SJSA1 (cell line): ENCODE results near the gene GJA3. TPM values are rescaled to one million over a fixed set of nuclear protein-coding genes. Genes with fewer than 3 reads are reported as not detected.

ENCODE experiments used
- DNase-seq, 2 experiments: peaks; one replicate each; pipeline ENCODE4 v3.0.0-alpha.2; 2015 to 2020; ENCODE audit warnings: low spot score in 2 of 2, low read depth in 1 of 2
- H3K27ac ChIP-seq: fragments of 250-450 bp; sonication (Bioruptor Pico); 2 replicates; pipeline ENCODE4 v1.5.1; 2020; ENCODE audit warnings: mild to moderate bottlenecking, moderate library complexity
- H3K27me3 ChIP-seq: fragments of 250-450 bp; sonication (Bioruptor Pico); replicated peaks from 2 replicates; pipeline ENCODE4 v1.5.1; 2020; ENCODE audit warnings: mild to moderate bottlenecking, moderate library complexity
- H3K36me3 ChIP-seq: fragments of 250-450 bp; sonication (Bioruptor Pico); 2 replicates; pipeline ENCODE4 v1.5.1; 2020; ENCODE audit warnings: mild to moderate bottlenecking
- H3K4me1 ChIP-seq: fragments of 250-450 bp; sonication (Bioruptor Pico); replicated peaks from 2 replicates; pipeline ENCODE4 v1.6.1; 2021; ENCODE audit warnings: mild to moderate bottlenecking
- H3K4me3 ChIP-seq: fragments of 250-450 bp; sonication (Bioruptor Pico); 2 replicates; pipeline ENCODE4 v1.5.1; 2020; ENCODE audit warnings: mild to moderate bottlenecking
- H3K9me3 ChIP-seq: fragments of 250-450 bp; sonication (Bioruptor Pico); replicated peaks from 2 replicates; pipeline ENCODE4 v1.5.1; 2020; ENCODE audit warnings: mild to moderate bottlenecking
- total RNA-seq: library from RNA; depleted of rRNA; stranded (reverse); fragments of >200 nt; shearing (Covaris generic); gene quantifications from 2 replicates; pipeline ENCODE4 v1.2.3, GENCODE V29; 2014

Gene GJA3
- total RNA-seq, 1 experiment from 2014 or later: not detected

- Histone ChIP-seq H3K9me3 (no peaks in the 10 kb centered on the region), H3K27ac (no peak overlapping the region), H3K4me3 (no peak overlapping the region), H3K27me3 (no peaks in the 10 kb centered on the region), H3K4me1 (no peaks in the 10 kb centered on the region), H3K36me3 (no peaks in the 10 kb centered on the region)
- DNase-seq: no peak
These were observed 10.3 kb downstream of the GJA3 start for GRCh38 chr13:20150561-20150960.

DNA sequence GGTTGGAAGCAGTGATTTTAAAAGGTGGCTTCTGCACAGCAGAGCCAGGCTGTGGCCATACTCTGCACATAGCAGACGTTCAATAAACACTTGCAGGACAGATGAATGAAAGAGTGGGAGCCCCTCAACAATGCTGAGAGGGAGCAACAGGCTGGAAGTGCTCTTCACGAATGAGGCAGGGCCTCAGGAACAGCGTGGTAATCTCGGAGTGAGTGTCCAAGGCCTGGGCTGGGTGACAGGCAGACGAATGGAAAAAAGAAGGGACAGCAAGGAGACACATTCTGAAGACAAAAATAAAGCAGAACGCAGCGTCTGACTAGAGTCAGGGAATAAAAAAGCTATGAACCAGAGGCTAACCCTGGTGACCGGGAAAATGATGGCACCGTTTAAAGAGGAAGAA, 11.1 kb downstream of the GJA3 start:
- Histone ChIP-seq H3K27me3 (no peaks in the 10 kb centered on the region), H3K4me1 (no peaks in the 10 kb centered on the region), H3K4me3 (no peak overlapping the region), H3K9me3 (no peaks in the 10 kb centered on the region), H3K36me3 (no peaks in the 10 kb centered on the region), H3K27ac (no peak overlapping the region)
- DNase-seq: no peak

DNA sequence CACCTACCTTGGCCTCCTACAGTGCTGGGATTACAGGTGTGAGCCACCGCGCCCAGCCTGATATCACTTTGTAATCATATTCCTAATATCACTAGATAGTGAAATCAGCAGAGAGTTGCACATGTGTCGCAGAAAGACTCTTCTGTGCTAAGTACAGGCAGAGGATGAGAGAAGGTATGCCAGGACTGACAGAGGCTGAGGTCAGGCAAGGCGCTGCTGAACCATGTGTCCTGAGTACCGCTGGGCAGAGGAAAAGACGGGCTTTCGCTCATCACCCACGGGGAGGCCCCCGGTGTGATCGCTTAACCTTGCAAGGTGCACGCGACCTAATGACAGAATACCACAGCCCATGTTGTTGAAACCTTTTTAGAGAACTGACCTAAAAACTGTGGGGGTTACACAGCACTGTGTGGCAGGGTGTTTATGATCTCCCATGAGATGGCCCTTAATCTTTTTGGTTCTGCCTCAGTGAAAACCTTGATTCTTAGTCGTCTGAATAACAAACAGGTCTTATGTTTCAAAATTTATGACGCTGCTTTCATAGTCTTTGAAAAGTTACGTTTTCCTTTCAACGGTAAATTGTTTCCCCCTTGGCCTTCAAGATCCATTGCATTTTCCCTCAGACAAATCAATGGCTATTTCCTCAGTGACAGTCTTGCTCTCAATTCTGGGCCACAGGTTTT, 12.2 kb downstream of the GJA3 start:
- Histone ChIP-seq H3K36me3 (no peaks in the 10 kb centered on the region), H3K27ac (no peak overlapping the region), H3K27me3 (no peaks in the 10 kb centered on the region), H3K4me3 (no peak overlapping the region), H3K9me3 (no peaks in the 10 kb centered on the region), H3K4me1 (no peaks in the 10 kb centered on the region)
- no peak for DNase-seq

- no peaks in the 10 kb centered on the region for H3K36me3 ChIP-seq
These were observed 14.5 kb downstream of the GJA3 start for GRCh38 chr13:20146381-20146780.

GRCh38 chr13:20145521-20145920, 15.3 kb downstream of the GJA3 start:
- DNase-seq: no peak
- Histone ChIP-seq H3K27me3 (no peaks in the 10 kb centered on the region), H3K4me3 (no peak overlapping the region), H3K27ac (no peak overlapping the region), H3K36me3 (no peaks in the 10 kb centered on the region), H3K9me3 (no peaks in the 10 kb centered on the region), H3K4me1 (no peaks in the 10 kb centered on the region)

More at GRCh38 chr13:20146381-20146780, 14.5 kb downstream of the GJA3 start:
- no peaks in the 10 kb centered on the region for H3K27me3 ChIP-seq
- H3K9me3 ChIP-seq: no peaks in the 10 kb centered on the region
- H3K4me3 ChIP-seq: no peak overlapping the region
- no peaks in the 10 kb centered on the region for H3K4me1 ChIP-seq
- no peak overlapping the region for H3K27ac ChIP-seq
- no peak for DNase-seq

GRCh38 chr13:20144141-20144850, 16.6 kb downstream of the GJA3 start:
- 0 out of 2 replicates have a peak, but pooled peaks cover 2% of the 10 kb centered on the region for H3K27me3 ChIP-seq

GRCh38 chr13:20142927-20143480, 17.8 kb downstream of the GJA3 start:
- Histone ChIP-seq H3K27me3 (0 out of 2 replicates have a peak, but pooled peaks cover 7% of the 10 kb centered on the region), H3K36me3 (no peaks in the 10 kb centered on the region), H3K9me3 (no peaks in the 10 kb centered on the region), H3K27ac (no peak overlapping the region), H3K4me3 (no peak overlapping the region), H3K4me1 (no peaks in the 10 kb centered on the region)
- DNase-seq: no peak

More at GRCh38 chr13:20144141-20144850, 16.6 kb downstream of the GJA3 start:
- Histone ChIP-seq H3K4me3 (no peak overlapping the region), H3K27ac (no peak overlapping the region), H3K36me3 (no peaks in the 10 kb centered on the region), H3K4me1 (no peaks in the 10 kb centered on the region), H3K9me3 (no peaks in the 10 kb centered on the region)
- DNase-seq: no peak

GRCh38 chr13:20142023-20142926, 18.6 kb downstream of the GJA3 start:
- no peak for DNase-seq
- Histone ChIP-seq H3K27ac (no peak overlapping the region), H3K4me3 (no peak overlapping the region), H3K36me3 (no peaks in the 10 kb centered on the region), H3K9me3 (no peaks in the 10 kb centered on the region), H3K27me3 (0 out of 2 replicates have a peak, but pooled peaks cover 7% of the 10 kb centered on the region), H3K4me1 (no peaks in the 10 kb centered on the region)

DNA sequence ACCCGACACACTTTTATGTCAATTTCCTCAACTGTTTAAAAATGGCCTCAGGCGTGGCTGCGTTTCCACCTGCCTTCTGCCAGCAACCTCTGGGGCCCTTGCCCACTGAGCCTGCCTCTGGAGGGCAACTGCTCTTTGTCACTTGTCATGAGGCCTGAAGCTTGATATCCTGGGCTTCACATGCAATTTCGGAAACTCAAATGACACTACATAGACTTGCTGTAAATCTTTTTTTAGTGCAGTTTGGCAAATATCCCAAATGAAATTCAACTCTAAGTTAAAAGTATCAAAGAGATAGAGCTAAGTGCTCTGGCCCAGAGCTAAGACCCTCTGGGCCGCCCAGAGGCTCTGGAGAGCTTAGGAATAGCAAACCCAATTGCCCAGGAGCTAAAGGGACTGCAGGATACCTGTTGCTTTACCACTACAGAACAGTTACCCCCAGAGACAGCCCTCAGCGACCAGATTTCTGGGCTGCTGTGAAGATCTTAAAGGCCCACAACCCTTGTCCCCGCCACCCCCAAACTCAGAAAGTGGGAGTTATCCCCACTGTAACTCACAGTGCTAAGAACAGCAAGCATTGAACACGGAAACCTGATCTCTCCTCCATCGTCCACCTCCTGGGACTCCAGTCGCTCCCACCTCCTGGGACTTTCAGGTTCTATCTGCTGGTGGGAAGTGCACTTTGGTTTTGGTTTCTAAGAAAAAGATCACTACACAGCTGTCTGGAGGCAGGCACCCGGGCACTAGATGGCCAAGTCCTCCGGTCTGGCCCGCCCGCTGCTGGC, 19.4 kb downstream of the GJA3 start:
- Histone ChIP-seq H3K4me1 (no peaks in the 10 kb centered on the region), H3K27ac (no peak overlapping the region), H3K36me3 (no peaks in the 10 kb centered on the region), H3K4me3 (no peak overlapping the region), H3K27me3 (0 out of 2 replicates have a peak, but pooled peaks cover 7% of the 10 kb centered on the region), H3K9me3 (no peaks in the 10 kb centered on the region)
- no peak for DNase-seq

GRCh38 chr13:20140487-20140886, 20.4 kb downstream of the GJA3 start:
- Histone ChIP-seq H3K27me3 (0 out of 2 replicates have a peak, but pooled peaks cover 7% of the 10 kb centered on the region), H3K4me3 (no peak overlapping the region), H3K36me3 (no peaks in the 10 kb centered on the region), H3K27ac (no peak overlapping the region), H3K4me1 (no peaks in the 10 kb centered on the region), H3K9me3 (no peaks in the 10 kb centered on the region)
- no peak for DNase-seq

DNA sequence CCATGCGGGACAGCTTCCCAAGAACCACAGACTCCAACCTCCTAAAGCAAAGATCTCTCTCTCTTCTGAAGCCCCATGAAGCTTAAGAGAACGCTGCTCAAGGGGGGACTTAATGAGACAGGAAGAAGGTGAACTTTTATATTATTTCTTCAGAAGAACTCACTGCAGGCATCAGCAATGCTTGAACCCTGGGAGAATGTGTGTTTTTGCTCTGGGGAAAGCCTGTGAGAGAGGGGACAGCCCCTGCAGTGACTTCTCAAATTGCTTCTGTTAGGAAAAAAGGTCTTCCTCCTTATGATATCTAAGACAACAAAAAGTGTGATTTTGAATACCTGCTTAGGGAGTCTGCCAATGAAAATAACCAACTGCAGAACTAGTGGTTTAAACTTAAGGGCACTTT, 23.0 kb downstream of the GJA3 start:
- no peak for DNase-seq
- Histone ChIP-seq H3K27ac (no peak overlapping the region), H3K4me1 (no peaks in the 10 kb centered on the region), H3K9me3 (no peaks in the 10 kb centered on the region), H3K36me3 (no peaks in the 10 kb centered on the region), H3K27me3 (0 out of 2 replicates have a peak, but pooled peaks cover 7% of the 10 kb centered on the region), H3K4me3 (no peak overlapping the region)

DNA sequence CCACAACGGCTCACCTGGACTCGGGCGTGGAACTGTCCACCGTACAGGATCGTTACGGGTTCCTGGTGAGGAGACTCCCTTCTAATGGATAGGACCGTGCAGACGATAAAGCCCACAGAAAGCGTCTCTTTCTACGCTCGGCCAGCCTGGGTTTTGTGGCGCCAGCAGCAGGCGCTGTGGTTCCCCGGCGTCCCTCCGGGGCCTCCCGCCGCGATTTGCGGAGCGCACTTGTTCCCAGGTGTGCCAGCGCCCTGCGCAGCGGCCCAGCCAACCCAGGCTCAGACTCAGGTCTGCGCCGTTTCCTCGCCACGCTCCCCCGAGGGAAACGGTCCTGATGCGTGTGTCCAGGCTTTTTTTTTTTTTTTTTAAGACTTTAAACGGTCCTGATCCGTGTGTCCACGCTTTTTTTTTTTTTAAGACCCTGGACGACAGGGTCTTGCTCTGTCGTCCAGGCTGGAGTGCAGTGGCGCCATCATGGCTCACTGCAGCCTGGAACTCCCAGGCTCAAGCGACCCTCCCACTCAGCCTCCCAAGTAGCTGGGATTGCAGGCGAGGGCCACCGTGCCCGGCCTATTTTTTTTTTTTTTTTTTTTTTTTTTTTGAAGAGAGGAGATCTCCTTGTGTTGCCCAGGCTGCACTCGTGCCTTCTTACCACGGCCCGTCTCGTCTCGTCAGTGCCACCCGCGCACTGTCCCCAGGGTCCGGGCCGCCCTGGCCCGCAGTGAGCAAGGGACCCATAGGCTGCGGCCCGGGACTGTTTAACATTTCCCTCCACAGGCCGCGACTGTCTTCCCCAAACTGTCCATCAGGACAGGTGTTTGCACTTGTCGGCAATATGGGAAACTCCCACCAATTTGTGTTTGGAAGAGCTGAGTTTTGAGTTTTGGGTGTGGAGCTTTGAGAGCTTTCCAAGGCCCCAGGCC, 23.8 kb downstream of the GJA3 start:
- Histone ChIP-seq H3K27ac (no peak overlapping the region), H3K27me3 (0 out of 2 replicates have a peak, but pooled peaks cover 7% of the 10 kb centered on the region), H3K9me3 (no peaks in the 10 kb centered on the region), H3K4me1 (no peaks in the 10 kb centered on the region), H3K4me3 (no peak overlapping the region), H3K36me3 (no peaks in the 10 kb centered on the region)
- DNase-seq: no peak
